Skeletal muscle tissue (tissue), 4 donors: Measurements from ENCODE around the gene NAT14. TPM values are rescaled to one million over a fixed set of nuclear protein-coding genes. Genes with fewer than 3 reads are reported as not detected.
A peak's percentile ranks its signal among the peaks of the same experiment; 100 is the strongest.

Experiments used
- H3K27ac ChIP-seq: one replicate; pipeline ENCODE4 v1.7.0; 2013; ENCODE audit warnings: mild to moderate bottlenecking, low read depth, low read length, inconsistent platforms
- H3K27me3 ChIP-seq, 3 donors: one replicate each; pipeline ENCODE4 v1.7.0; 2013; ENCODE audit warnings: low read length in 3 of 3; ENCODE audit not compliant: control insufficient read depth in 3 of 3, insufficient read depth in 3 of 3
- H3K36me3 ChIP-seq, 3 donors: one replicate each; pipeline ENCODE4 v1.7.0; 2013; ENCODE audit warnings: low read length in 3 of 3; ENCODE audit not compliant: control insufficient read depth in 3 of 3, insufficient read depth in 3 of 3
- H3K4me1 ChIP-seq, 3 donors: one replicate each; pipeline ENCODE4 v1.7.0; 2013; ENCODE audit warnings: low read length in 3 of 3, mild to moderate bottlenecking in 3 of 3; ENCODE audit not compliant: control insufficient read depth in 3 of 3, insufficient read depth in 3 of 3
- H3K4me3 ChIP-seq, 3 donors: one replicate each; pipeline ENCODE4 v1.7.0; 2013; ENCODE audit warnings: low read length in 3 of 3
- H3K9ac ChIP-seq, 3 donors: one replicate each; pipeline ENCODE4 v1.7.0; 2013; ENCODE audit warnings: low read length in 3 of 3, mild to moderate bottlenecking in 3 of 3, moderate library complexity in 2 of 3, low read depth in 1 of 3
- H3K9me3 ChIP-seq, 3 donors: one replicate each; pipeline ENCODE4 v1.7.0; 2013; ENCODE audit warnings: low read length in 3 of 3; ENCODE audit not compliant: control insufficient read depth in 3 of 3
- total RNA-seq: library from RNA; depleted of rRNA; stranded (reverse); fragments of >200 nt; gene quantifications from one replicate; pipeline ENCODE4 v1.2.3, GENCODE V29; 2014
- donor health status: Osteomylitis.

NAT14 gene
- total RNA-seq, 1 donor from 2014 or later, result 8.4 TPM

DNA sequence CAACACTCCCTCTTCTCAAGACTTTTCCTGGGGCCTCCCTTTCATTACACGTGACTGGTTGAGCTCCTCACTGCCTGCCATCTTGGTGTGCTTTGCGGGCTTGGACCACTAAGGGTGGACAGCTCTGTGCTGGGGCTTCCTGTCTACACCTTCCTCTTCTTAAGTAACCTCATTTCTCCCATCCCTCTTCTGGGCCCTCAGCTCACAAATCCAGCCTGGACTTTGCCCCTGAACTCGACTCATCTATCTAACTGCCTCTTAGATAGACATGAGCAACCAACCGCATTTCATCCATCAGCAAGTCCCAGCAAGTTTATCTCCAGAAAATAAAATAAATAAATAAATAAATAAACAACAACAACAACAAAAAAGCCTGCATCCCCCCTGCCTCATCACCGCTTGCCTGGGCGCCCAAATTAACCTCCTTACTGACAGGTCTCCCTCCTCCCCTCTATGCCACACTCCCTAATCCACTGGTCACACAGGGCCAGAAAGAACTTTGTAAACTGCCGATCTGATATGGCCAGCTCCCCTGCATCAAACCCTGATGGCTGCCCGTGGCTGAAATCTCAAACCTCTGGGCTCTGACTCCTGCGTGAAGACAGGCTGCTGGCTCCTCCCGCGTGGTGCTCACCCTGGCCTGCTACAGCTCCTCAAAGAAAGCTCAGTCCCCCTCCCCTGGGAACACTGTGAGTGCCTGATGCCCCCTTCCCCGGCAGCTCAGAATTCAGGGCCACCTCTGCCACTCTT, 31.3 kb upstream of the NAT14 start:
- H3K4me1 ChIP-seq, result peaks cover 0 to 6% (median 4%) of the 10 kb centered on the region in 3 donors
- H3K9ac ChIP-seq, result no peak overlapping the region

GRCh38 chr19:55454787-55455243, 30.2 kb upstream of the NAT14 start:
- Histone ChIP-seq H3K4me1 (peaks cover 3 to 10% (median 8%) of the 10 kb centered on the region in 3 donors), H3K9ac (no peak overlapping the region), H3K27ac (no peak overlapping the region), H3K4me3 (no peak overlapping the region), H3K36me3 (peaks cover 0 to 6% (median 2%) of the 10 kb centered on the region in 3 donors), H3K9me3 (no peaks in the 10 kb centered on the region), H3K27me3 (peaks cover 11 to 19% (median 18%) of the 10 kb centered on the region in 3 donors)

More for the DNA sequence above, 31.3 kb upstream of the NAT14 start:
- no peaks in the 10 kb centered on the region for H3K9me3 ChIP-seq
- no peak overlapping the region for H3K4me3 ChIP-seq
- H3K27me3 ChIP-seq, result peaks cover 20 to 30% (median 29%) of the 10 kb centered on the region in 3 donors
- no peak overlapping the region for H3K27ac ChIP-seq
- peaks cover 0 to 6% (median 2%) of the 10 kb centered on the region in 3 donors for H3K36me3 ChIP-seq

DNA sequence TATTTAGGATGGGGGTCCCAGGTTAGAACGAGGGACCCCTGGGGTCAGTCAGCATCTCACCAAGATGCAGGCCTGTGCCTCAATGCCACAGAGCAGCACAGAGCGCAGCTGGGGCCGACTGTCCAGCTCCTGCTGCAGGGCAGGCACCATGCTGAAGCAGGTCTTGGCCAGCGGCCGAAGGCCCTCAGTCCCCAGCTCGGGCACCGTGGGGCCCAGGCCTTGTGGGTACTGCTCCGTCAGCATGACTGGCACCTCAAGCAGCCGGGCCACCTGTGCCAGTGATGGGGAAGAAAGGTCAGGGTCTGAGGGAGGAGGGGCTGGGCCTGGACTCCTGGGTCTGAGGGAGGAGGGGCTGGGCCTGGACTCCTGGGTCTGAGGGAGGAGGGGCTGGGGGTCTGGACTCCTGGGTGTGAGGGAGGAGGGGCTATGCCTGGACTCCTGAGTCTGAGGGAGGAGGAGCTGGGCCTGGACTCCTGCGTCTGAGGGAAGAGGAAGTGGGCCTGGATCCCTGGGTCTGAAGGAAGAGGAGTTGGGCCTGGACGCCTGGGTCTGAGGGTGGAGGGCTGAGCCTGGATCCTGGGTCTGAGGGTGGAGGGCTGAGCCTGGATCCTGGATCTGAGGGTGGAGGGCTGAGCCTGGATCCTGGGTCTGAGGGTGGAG, 29.3 kb upstream of the NAT14 start:
- no peaks in the 10 kb centered on the region for H3K9me3 ChIP-seq
- H3K9ac ChIP-seq, result no peak overlapping the region
- peaks cover 0 to 6% (median 2%) of the 10 kb centered on the region in 3 donors for H3K36me3 ChIP-seq
- peaks cover 10 to 17% (median 12%) of the 10 kb centered on the region in 3 donors for H3K4me1 ChIP-seq
- H3K27ac ChIP-seq, result no peak overlapping the region
- no peak overlapping the region for H3K4me3 ChIP-seq
- peaks cover 7 to 15% (median 12%) of the 10 kb centered on the region in 3 donors for H3K27me3 ChIP-seq

DNA sequence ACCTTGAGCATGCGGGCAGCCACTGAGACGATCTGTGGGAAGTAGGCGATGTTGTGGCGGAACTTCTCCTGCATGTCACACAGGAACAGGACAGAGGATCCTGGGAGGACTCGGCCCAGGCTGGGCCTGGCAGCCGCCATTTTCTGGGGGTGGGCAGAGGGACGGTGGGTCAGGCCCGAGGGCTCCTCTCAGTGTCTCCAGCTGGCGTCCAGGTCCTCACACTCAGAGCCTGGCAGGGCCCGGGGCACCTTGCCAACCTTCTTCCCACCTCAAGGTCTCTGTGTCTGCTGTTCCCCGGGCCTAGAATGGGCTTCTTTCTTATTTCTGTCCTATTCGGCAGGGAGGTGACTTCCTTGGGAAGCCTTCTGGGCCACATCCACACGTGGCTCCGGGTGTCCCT, 28.6 kb upstream of the NAT14 start:
- no peak overlapping the region for H3K27ac ChIP-seq

DNA sequence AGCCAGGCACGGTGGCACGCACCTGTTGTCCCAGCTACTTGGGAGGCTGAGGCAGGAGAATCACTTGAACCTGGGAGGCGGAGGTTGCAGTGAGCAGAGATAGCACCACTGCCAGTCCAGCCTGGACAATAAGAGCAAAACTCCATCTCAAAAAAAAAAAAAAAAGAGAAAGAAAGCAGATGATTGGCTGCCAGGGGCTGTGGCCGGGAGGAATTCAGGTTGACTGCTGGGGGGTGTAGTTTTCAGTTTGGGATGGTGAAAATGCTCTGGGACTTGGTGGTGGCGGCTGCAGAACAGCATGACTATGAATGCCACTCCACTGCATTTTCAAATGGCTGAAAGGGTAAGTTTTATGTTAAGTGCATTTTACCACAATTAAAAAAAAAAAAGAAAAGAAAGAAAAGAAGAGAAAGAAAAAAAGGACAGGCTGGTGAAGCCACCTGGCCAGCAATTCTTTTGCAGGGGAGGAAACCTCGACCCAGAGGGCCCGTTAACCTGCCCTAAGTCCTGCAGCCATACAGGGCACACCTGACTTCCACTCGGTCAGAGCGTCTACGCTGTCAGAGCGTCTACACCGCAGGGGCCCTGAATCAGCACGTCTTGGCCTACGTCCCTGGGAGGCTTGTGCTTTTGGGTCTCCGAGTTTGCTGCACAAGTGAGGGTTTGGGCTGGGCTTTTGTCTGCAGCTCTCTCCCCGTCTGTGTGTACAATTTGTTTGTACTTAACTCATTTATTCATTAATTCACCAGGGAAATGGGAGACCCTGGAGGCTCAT, 27.1 kb upstream of the NAT14 start:
- H3K9me3 ChIP-seq, result no peaks in the 10 kb centered on the region
- peaks cover 14 to 25% (median 17%) of the 10 kb centered on the region in 3 donors for H3K4me1 ChIP-seq

More for the DNA sequence above, 28.6 kb upstream of the NAT14 start:
- Histone ChIP-seq H3K27me3 (peaks cover 6 to 11% (median 9%) of the 10 kb centered on the region in 3 donors), H3K4me1 (peaks cover 14 to 23% (median 18%) of the 10 kb centered on the region in 3 donors), H3K36me3 (peaks cover 0 to 6% (median 2%) of the 10 kb centered on the region in 3 donors), H3K9me3 (no peaks in the 10 kb centered on the region), H3K4me3 (no peak overlapping the region), H3K9ac (no peak overlapping the region)

GRCh38 chr19:55459551-55459949, 25.4 kb upstream of the NAT14 start:
- peaks cover 0 to 6% (median 2%) of the 10 kb centered on the region in 3 donors for H3K36me3 ChIP-seq
- no peaks in the 10 kb centered on the region for H3K9me3 ChIP-seq
- no peak overlapping the region for H3K27ac ChIP-seq
- peak overlapping the region in 1 of 3 donors; percentile 25 for H3K9ac ChIP-seq
- peak overlapping the region in 1 of 3 donors; percentile 23 for H3K4me3 ChIP-seq
- no peaks in the 10 kb centered on the region for H3K27me3 ChIP-seq
- H3K4me1 ChIP-seq, result peaks cover 14 to 25% (median 17%) of the 10 kb centered on the region in 3 donors

More for the DNA sequence above, 27.1 kb upstream of the NAT14 start:
- H3K36me3 ChIP-seq, result peaks cover 0 to 6% (median 2%) of the 10 kb centered on the region in 3 donors
- no peak overlapping the region for H3K4me3 ChIP-seq
- no peak overlapping the region for H3K9ac ChIP-seq
- no peaks in the 10 kb centered on the region for H3K27me3 ChIP-seq
- no peak overlapping the region for H3K27ac ChIP-seq

- Histone ChIP-seq H3K4me1 (peaks cover 14 to 25% (median 17%) of the 10 kb centered on the region in 3 donors), H3K9me3 (no peaks in the 10 kb centered on the region), H3K4me3 (peak overlapping the region in 2 of 3 donors; percentile 88 to 97), H3K27me3 (no peaks in the 10 kb centered on the region), H3K27ac (no peak overlapping the region), H3K9ac (peak overlapping the region in 2 of 3 donors; percentile 23 to 62), H3K36me3 (peaks cover 0 to 6% (median 2%) of the 10 kb centered on the region in 3 donors)
Observed at GRCh38 chr19:55459950-55460657, 24.9 kb upstream of the NAT14 start.

DNA sequence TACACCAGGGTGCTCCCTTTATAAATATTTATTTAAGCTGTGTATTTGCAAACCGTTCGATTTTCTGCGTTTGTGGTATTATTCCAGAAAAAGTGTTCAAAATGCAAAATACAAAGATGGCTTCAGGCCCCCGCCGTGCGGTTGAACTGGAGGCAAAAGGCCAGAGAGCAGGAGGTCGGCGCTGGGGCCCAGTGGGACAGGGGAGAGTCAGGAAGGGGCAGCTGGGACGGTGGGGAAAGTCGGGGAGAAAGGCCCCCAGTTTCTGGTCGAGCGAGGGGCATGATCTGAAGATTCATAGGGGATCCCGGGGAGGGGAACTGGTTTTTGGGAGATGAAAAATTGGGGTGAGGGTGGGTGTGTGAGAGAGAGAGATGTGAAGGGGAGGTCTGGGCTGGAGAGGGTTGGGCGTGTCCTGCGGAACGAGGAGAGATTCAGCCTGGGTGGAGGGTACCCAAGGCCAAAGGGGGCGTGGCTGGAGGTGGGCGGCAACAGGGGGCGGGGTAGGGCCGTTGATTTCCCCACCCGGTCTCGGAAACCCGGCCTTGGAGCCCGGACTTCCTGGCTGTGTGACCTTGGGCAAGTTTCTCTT, 24.2 kb upstream of the NAT14 start:
- Histone ChIP-seq H3K9ac (peak overlapping the region; percentile 88 to 94 (median 93)), H3K27me3 (no peaks in the 10 kb centered on the region), H3K36me3 (peaks cover 0 to 2% (median 2%) of the 10 kb centered on the region in 3 donors), H3K4me1 (peaks cover 14 to 25% (median 17%) of the 10 kb centered on the region in 3 donors), H3K9me3 (no peaks in the 10 kb centered on the region), H3K27ac (peak overlapping the region; percentile 91), H3K4me3 (peak overlapping the region; percentile 88 to 97 (median 93))
